Liver (tissue), 9 donors: ENCODE results near the gene UBE3C. TPM values are rescaled to one million over a fixed set of nuclear protein-coding genes. Genes with fewer than 3 reads are reported as not detected.

Experiments used
- DNase-seq: peaks from one replicate; pipeline ENCODE4 v3.0.0-alpha.2; 2017; ENCODE audit warnings: low spot score
- H3K27ac ChIP-seq, 2 donors: one replicate each; pipeline ENCODE4 v1.7.0; 2013; ENCODE audit warnings: inconsistent platforms in 2 of 2, low read length in 2 of 2, control low read depth in 1 of 2, low read depth in 1 of 2, mild to moderate bottlenecking in 1 of 2
- H3K27me3 ChIP-seq, 4 donors: one replicate each; pipeline versions ENCODE4 v1.6.1 to v1.7.0; 2013; ENCODE audit warnings: low read length in 3 of 4, inconsistent platforms in 1 of 4, mild to moderate bottlenecking in 1 of 4, moderate library complexity in 1 of 4; ENCODE audit not compliant: control insufficient read depth in 4 of 4, insufficient read depth in 4 of 4
- H3K36me3 ChIP-seq, 4 donors: one replicate each; pipeline versions ENCODE4 v1.6.1 to v1.7.0; 2013; ENCODE audit warnings: low read length in 3 of 4, mild to moderate bottlenecking in 3 of 4, low read depth in 1 of 4, moderate library complexity in 1 of 4; ENCODE audit not compliant: control insufficient read depth in 4 of 4, insufficient read depth in 3 of 4
- H3K4me1 ChIP-seq, 4 donors: one replicate each; pipeline versions ENCODE4 v1.6.1 to v1.7.0; 2013; ENCODE audit warnings: low read length in 3 of 4, mild to moderate bottlenecking in 3 of 4, moderate library complexity in 1 of 4; ENCODE audit not compliant: control insufficient read depth in 4 of 4, insufficient read depth in 4 of 4
- H3K4me3 ChIP-seq, 3 donors: one replicate each; pipeline versions ENCODE4 v1.6.1 to v1.7.0; 2013; ENCODE audit warnings: low read length in 3 of 3, control low read depth in 1 of 3, low read depth in 1 of 3, mild to moderate bottlenecking in 1 of 3
- H3K9ac ChIP-seq, 2 donors: one replicate each; pipeline ENCODE4 v1.7.0; 2013; ENCODE audit warnings: low read length in 2 of 2, mild to moderate bottlenecking in 2 of 2, moderate library complexity in 2 of 2, control low read depth in 1 of 2, low read depth in 1 of 2
- H3K9me3 ChIP-seq, 4 donors: one replicate each; pipeline versions ENCODE4 v1.6.1 to v1.7.0; 2013; ENCODE audit warnings: low read length in 3 of 4; ENCODE audit not compliant: control insufficient read depth in 4 of 4
- EGR1 ChIP-seq, 2 donors: IDR thresholded peaks; 2 replicates each; pipeline ENCODE4 v1.6.1; 2016 to 2018; ENCODE audit warnings: antibody characterized with exemption in 2 of 2, low read depth in 2 of 2
- FOXA1 ChIP-seq: IDR thresholded peaks from 2 replicates; pipeline ENCODE4 v1.6.1; 2016; ENCODE audit warnings: antibody characterized with exemption
- FOXA2 ChIP-seq: IDR thresholded peaks from 2 replicates; pipeline ENCODE4 v1.6.1; 2016; ENCODE audit warnings: antibody characterized with exemption
- HNF4A ChIP-seq, 2 donors: conservative IDR thresholded peaks; 2 replicates each; pipeline ENCODE4 v1.6.1; 2016; ENCODE audit warnings: antibody characterized with exemption in 2 of 2, mild to moderate bottlenecking in 2 of 2
- HNF4G ChIP-seq: IDR thresholded peaks from 2 replicates; pipeline ENCODE4 v1.6.1; 2016; ENCODE audit warnings: antibody characterized with exemption
- JUND ChIP-seq, 2 donors: IDR thresholded peaks; 2 replicates each; pipeline ENCODE4 v1.6.1; 2016; ENCODE audit warnings: antibody characterized with exemption in 2 of 2
- MAX ChIP-seq: IDR thresholded peaks from 2 replicates; pipeline ENCODE4 v1.6.1; 2016; ENCODE audit warnings: antibody characterized with exemption
- RAD21 ChIP-seq, 2 donors: IDR thresholded peaks; 2 replicates each; pipeline ENCODE4 v1.6.1; 2016; ENCODE audit warnings: antibody characterized with exemption in 2 of 2, mild to moderate bottlenecking in 2 of 2
- REST ChIP-seq: IDR thresholded peaks from 2 replicates; pipeline ENCODE4 v1.6.1; 2016; ENCODE audit warnings: antibody characterized with exemption, mild to moderate bottlenecking
- WGBS: extraction: QIAGEN DNeasy Blood & Tissue Kit; methylation state at CpG from one replicate; pipeline ENCODE4 v1.1.7; 2013; 5-methylcytosine and 5-hydroxymethylcytosine counted together
- polyA plus RNA-seq, 2 donors: library from polyadenylated mRNA; stranded (reverse) in 1 of 2; unstranded in 1 of 2; fragments of 200-250 nt in 1 of 2; fragments of >200 nt in 1 of 2; fragmentation: Nextera tagmentation in 1 of 2; extraction: Ambion mirVana in 1 of 2; gene quantifications; one replicate each; pipeline versions ENCODE4 v1.2.1 to v1.2.3, GENCODE V29; 2013 to 2015
- total RNA-seq, 2 donors: library from RNA; depleted of rRNA; stranded (reverse); fragments of >200 nt; gene quantifications; one replicate each; pipeline ENCODE4 v1.2.3, GENCODE V29; 2014
- TF ChIP-seq, protein P1 (sequence below): fragments of 150-350 bp; IDR thresholded peaks from 2 replicates; pipeline ENCODE4 v1.5.1; 2017; ENCODE audit warnings: improper control_type of control experiment, low read depth, low read length; ENCODE audit not compliant: missing input control
- donor health status: healthy.
- donor health status: healthy.
- donor health status: healthy.
- donor health status: healthy.
- donor health status: healthy.

UBE3C gene
- total and polyA plus RNA-seq, 4 donors, result 10.3 to 61.8 (median 33.9) TPM

- Histone ChIP-seq H3K27ac (no peak overlapping the region), H3K4me3 (no peak overlapping the region), H3K4me1 (no peaks in the 10 kb centered on the region), H3K36me3 (peaks cover 4 to 47% (median 21%) of the 10 kb centered on the region in 4 donors), H3K9ac (no peak overlapping the region), H3K9me3 (no peaks in the 10 kb centered on the region), H3K27me3 (no peaks in the 10 kb centered on the region)
- TF ChIP-seq FOXA2, result no peak
- 73% methylated on average over 2 of the region's 2 CpGs for WGBS
- no peak for DNase-seq
Measured at GRCh38 chr7:157235357-157236333, 96.9 kb downstream of the UBE3C start.

DNA sequence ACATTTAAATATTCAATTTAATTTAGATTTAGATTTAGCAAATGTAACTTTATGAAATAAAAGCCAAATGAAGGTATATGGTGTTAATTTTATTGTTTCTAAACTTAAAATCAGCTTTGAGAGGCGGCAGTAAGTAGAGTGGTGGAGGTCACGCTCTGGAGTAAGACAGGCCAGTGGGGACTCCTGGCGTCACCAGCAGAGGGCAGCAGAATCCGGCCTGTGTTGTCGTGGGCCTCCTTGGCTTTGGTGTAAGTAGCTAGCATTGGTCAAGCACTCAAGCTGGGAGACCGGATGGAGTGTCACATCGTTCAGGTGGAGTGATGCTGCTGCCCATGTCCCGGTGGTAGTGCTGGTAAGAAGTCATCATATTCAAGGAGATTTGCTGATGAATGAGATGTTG lies 99.4 kb downstream of the UBE3C start:
- Histone ChIP-seq H3K27me3 (no peaks in the 10 kb centered on the region), H3K36me3 (peaks cover 0 to 31% (median 10%) of the 10 kb centered on the region in 4 donors), H3K4me3 (no peak overlapping the region), H3K27ac (no peak overlapping the region), H3K9me3 (no peaks in the 10 kb centered on the region), H3K9ac (no peak overlapping the region), H3K4me1 (no peaks in the 10 kb centered on the region)
- no peak for DNase-seq
- no peak for TF ChIP-seq HNF4G
- no peak for TF ChIP-seq REST
- 98% methylated on average over 8 of the region's 8 CpGs for WGBS

- Histone ChIP-seq H3K9me3 (no peaks in the 10 kb centered on the region), H3K36me3 (peaks cover 0 to 18% (median 5%) of the 10 kb centered on the region in 4 donors), H3K27me3 (no peaks in the 10 kb centered on the region), H3K9ac (no peak overlapping the region), H3K27ac (no peak overlapping the region), H3K4me1 (no peaks in the 10 kb centered on the region), H3K4me3 (no peak overlapping the region)
- TF ChIP-seq JUND (IDR thresholded peaks at IDR 0.05), result no peak
- TF ChIP-seq FOXA2, result no peak
- TF ChIP-seq EGR1 (IDR thresholded peaks at IDR 0.05; ENCODE audit: low read depth in 2 of 2), result no peak
- no peak for TF ChIP-seq HNF4A (conservative IDR thresholded peaks at IDR 0.05)
- TF ChIP-seq MAX, result no peak
- TF ChIP-seq RAD21 (IDR thresholded peaks at IDR 0.05), result no peak
- TF ChIP-seq FOXA1, result no peak
- TF ChIP-seq, protein P1, sequence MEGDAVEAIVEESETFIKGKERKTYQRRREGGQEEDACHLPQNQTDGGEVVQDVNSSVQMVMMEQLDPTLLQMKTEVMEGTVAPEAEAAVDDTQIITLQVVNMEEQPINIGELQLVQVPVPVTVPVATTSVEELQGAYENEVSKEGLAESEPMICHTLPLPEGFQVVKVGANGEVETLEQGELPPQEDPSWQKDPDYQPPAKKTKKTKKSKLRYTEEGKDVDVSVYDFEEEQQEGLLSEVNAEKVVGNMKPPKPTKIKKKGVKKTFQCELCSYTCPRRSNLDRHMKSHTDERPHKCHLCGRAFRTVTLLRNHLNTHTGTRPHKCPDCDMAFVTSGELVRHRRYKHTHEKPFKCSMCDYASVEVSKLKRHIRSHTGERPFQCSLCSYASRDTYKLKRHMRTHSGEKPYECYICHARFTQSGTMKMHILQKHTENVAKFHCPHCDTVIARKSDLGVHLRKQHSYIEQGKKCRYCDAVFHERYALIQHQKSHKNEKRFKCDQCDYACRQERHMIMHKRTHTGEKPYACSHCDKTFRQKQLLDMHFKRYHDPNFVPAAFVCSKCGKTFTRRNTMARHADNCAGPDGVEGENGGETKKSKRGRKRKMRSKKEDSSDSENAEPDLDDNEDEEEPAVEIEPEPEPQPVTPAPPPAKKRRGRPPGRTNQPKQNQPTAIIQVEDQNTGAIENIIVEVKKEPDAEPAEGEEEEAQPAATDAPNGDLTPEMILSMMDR, result no peak
- DNase-seq, result no peak
- 96% methylated on average over 10 of the region's 10 CpGs for WGBS
Measured at GRCh38 chr7:157239571-157240270, 101.0 kb downstream of the UBE3C start.
